WTC11 (cell line): Measurements from ENCODE around the gene PFDN5.

Experiments used
- MYBL2 ChIP-seq: sonication (generic); formaldehyde crosslinking; IDR thresholded peaks from 2 replicates; pipeline ENCODE4 v1.8.1; 2023; ENCODE audit warnings: mild to moderate bottlenecking, moderate library complexity, missing genetic modification reagents
- TF ChIP-seq, protein P1 (sequence below): fragments of 200-600 bp; IDR thresholded peaks from 2 replicates; pipeline ENCODE4 v1.8.0; 2022; ENCODE audit warnings: antibody characterized with exemption
- TF ChIP-seq, protein P2 (sequence below): sonication (generic); formaldehyde crosslinking; conservative IDR thresholded peaks from 2 replicates; pipeline ENCODE4 v1.8.1; 2023; ENCODE audit warnings: mild to moderate bottlenecking, low read depth, missing genetic modification reagents, moderate library complexity

DNA sequence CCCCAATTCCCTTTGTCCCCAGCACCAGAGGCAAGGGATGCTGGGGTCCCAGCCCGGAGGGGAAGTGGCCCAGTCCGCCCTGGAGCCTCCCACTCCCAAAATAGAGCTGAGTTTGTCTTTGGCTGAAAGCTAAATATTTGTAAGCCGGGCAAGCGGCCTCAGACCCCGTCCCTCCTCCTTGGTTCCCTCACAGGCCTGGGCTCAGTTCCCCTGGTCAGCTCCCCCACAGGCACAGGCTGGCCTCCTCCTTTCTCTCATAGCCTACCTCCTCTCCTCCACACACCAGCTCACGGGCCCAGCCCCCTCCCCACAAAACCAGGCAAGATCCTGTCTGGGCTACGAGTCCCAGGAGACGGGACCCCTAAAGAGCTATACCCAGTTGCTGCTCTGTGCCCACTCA is 39.5 kb downstream of the PFDN5 start:
- no peak for TF ChIP-seq MYBL2 (CRISPR knock-in tag)
- TF ChIP-seq, protein P1, sequence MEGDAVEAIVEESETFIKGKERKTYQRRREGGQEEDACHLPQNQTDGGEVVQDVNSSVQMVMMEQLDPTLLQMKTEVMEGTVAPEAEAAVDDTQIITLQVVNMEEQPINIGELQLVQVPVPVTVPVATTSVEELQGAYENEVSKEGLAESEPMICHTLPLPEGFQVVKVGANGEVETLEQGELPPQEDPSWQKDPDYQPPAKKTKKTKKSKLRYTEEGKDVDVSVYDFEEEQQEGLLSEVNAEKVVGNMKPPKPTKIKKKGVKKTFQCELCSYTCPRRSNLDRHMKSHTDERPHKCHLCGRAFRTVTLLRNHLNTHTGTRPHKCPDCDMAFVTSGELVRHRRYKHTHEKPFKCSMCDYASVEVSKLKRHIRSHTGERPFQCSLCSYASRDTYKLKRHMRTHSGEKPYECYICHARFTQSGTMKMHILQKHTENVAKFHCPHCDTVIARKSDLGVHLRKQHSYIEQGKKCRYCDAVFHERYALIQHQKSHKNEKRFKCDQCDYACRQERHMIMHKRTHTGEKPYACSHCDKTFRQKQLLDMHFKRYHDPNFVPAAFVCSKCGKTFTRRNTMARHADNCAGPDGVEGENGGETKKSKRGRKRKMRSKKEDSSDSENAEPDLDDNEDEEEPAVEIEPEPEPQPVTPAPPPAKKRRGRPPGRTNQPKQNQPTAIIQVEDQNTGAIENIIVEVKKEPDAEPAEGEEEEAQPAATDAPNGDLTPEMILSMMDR: no peak
- TF ChIP-seq, protein P2, sequence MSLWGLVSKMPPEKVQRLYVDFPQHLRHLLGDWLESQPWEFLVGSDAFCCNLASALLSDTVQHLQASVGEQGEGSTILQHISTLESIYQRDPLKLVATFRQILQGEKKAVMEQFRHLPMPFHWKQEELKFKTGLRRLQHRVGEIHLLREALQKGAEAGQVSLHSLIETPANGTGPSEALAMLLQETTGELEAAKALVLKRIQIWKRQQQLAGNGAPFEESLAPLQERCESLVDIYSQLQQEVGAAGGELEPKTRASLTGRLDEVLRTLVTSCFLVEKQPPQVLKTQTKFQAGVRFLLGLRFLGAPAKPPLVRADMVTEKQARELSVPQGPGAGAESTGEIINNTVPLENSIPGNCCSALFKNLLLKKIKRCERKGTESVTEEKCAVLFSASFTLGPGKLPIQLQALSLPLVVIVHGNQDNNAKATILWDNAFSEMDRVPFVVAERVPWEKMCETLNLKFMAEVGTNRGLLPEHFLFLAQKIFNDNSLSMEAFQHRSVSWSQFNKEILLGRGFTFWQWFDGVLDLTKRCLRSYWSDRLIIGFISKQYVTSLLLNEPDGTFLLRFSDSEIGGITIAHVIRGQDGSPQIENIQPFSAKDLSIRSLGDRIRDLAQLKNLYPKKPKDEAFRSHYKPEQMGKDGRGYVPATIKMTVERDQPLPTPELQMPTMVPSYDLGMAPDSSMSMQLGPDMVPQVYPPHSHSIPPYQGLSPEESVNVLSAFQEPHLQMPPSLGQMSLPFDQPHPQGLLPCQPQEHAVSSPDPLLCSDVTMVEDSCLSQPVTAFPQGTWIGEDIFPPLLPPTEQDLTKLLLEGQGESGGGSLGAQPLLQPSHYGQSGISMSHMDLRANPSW (CRISPR knock-in tag): no peak
